ENCODE data around the gene XG. TPM values are rescaled to one million over a fixed set of nuclear protein-coding genes. Genes with fewer than 3 reads are reported as not detected.
A peak's percentile ranks its signal among the peaks of the same experiment; 100 is the strongest.
"Not testable (repeated sequence)": the region's sequence is repeated elsewhere in the genome, so short reads cannot be mapped to it uniquely, and the experiment has no call there.

XG gene
- total RNA-seq, 2 experiments from 2014 or later: not detected

DNA sequence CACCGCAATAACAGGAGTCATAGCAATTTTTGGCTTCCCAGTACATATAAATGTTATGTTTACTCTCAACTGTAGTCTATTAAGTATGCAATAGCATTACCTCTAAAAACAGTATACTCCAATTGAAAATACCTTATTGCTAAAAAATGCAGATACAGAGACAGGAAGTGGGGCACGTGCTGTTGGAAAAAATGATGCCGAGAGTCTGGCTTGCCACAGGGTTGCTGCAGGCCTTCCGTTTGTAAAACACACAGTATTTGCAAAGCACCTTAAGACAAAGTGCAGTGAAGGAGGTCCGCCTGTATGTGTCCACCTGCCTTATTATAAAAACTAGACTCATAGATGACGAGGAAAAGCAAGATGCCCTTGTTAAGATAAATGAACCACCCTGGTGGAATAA is 37.3 kb upstream of the XG start:
- no peaks in the 10 kb centered on the region for H3K9me3 Mint-ChIP-seq (ENCODE audit: insufficient read depth)
- peaks cover 58% of the 10 kb centered on the region for H3K4me1 Mint-ChIP-seq (ENCODE audit: low read depth)
- ChIA-PET POLR2A (no interaction called here), CTCF (no interaction called here)
- no peak overlapping the region for H3K4me3 Mint-ChIP-seq
- DNase-seq (no peak), ATAC-seq (peak; percentile 10)
- H3K27me3 Mint-ChIP-seq (ENCODE audit: low read depth): no peaks in the 10 kb centered on the region
- no peak overlapping the region for H3K27ac Mint-ChIP-seq
- H3K36me3 Mint-ChIP-seq (ENCODE audit: low read depth): peaks cover 60% of the 10 kb centered on the region

DNA sequence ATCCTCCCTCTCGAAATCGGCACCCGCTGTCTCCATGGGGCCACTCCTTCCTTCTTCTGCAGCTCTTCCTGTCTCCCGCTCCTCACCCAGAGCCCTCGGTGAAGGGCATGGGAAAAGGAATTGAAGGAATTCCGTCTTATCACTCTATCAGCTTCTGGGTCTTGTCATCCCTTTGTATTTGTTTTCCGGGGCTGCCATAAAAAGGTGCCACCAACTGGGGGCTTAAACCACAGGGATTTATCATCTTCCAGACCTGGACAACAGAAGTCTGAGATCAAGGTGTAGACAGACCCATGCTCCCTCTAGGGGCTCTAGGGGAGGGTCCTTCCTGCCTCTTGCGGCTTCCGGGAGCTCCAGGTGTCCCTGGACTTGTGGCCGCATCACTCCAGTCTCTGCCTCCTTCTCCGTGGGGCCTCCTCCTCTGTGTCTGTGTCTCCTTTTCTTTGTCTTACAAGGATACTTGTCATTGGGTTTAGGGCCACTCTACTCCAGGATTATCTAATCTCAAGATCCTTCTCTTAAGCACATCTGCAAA is 36.7 kb upstream of the XG start:
- POLR2A ChIA-PET: no interaction called here
- H3K36me3 Mint-ChIP-seq (ENCODE audit: low read depth): peaks cover 65% of the 10 kb centered on the region
- no peaks in the 10 kb centered on the region for H3K27me3 Mint-ChIP-seq (ENCODE audit: low read depth)
- peaks cover 52% of the 10 kb centered on the region for H3K4me1 Mint-ChIP-seq (ENCODE audit: low read depth)
- H3K27ac Mint-ChIP-seq: peak overlapping the region; percentile 5
- DNase-seq: no peak
- no peaks in the 10 kb centered on the region for H3K9me3 Mint-ChIP-seq (ENCODE audit: insufficient read depth)
- ATAC-seq: no peak
- CTCF ChIA-PET: no interaction called here
- no peak overlapping the region for H3K4me3 Mint-ChIP-seq

DNA sequence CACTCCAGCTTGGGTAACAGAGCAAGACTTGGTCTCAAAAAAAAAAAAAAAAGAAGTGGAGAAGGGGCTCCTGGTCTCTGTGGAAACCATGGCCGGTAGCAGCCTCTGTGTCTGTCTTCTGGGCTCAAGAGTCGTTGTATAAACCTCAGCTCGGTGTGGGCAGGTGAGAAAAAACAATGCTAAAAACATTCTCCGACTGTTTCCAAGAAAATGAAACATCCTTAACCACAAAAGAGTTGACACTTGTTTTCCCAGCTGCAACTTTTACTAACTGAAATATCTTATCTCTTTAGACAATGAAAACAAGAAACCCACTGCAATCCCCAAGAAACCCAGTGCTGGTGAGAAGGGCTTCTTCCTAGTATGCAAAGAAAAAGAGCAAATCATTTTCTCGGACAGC is 34.5 kb upstream of the XG start:
- Mint-ChIP-seq H3K36me3 (ENCODE audit: low read depth) (peaks cover 68% of the 10 kb centered on the region), H3K27ac (peak overlapping the region; percentile 5), H3K27me3 (ENCODE audit: low read depth) (no peaks in the 10 kb centered on the region), H3K4me1 (ENCODE audit: low read depth) (peaks cover 41% of the 10 kb centered on the region), H3K9me3 (ENCODE audit: insufficient read depth) (no peaks in the 10 kb centered on the region), H3K4me3 (no peak overlapping the region)
- DNase-seq (no peak), ATAC-seq (peak; percentile 32)
- CTCF ChIA-PET: no interaction called here
- POLR2A ChIA-PET: no interaction called here

DNA sequence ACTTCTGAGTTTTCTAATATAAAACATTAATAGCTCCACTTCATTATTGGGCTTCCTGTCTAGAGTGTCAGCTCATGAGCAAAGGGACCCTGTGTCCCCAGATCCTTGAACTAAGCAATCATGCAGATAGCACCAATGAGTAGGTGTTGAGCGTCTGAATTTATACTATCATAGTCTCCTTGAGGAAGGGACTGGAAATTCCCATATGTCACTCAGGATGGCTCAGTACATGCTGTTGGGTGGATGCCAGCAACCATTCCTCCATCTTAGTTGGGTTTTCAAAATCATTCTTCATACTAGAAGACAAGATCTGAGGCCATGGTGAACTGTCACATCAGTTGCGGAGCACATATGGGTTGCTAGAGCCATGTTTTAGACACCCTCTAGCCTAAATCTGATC is 33.0 kb upstream of the XG start:
- Mint-ChIP-seq H3K36me3 (ENCODE audit: low read depth) (peaks cover 80% of the 10 kb centered on the region), H3K27ac (no peak overlapping the region)

GRCh38 chrX:2719774-2720447 is 31.9 kb upstream of the XG start:
- ATAC-seq (no peak), DNase-seq (no peak)
- H3K27ac Mint-ChIP-seq: no peak overlapping the region
- H3K27me3 Mint-ChIP-seq (ENCODE audit: low read depth): no peaks in the 10 kb centered on the region
- H3K4me3 Mint-ChIP-seq: no peak overlapping the region
- CTCF ChIA-PET: no interaction called here
- H3K4me1 Mint-ChIP-seq (ENCODE audit: low read depth): peaks cover 28% of the 10 kb centered on the region
- H3K36me3 Mint-ChIP-seq (ENCODE audit: low read depth): peaks cover 76% of the 10 kb centered on the region
- POLR2A ChIA-PET: no interaction called here
- H3K9me3 Mint-ChIP-seq (ENCODE audit: insufficient read depth): no peaks in the 10 kb centered on the region

More for the DNA sequence above, 33.0 kb upstream of the XG start:
- no peaks in the 10 kb centered on the region for H3K27me3 Mint-ChIP-seq (ENCODE audit: low read depth)
- no peak for DNase-seq
- no peaks in the 10 kb centered on the region for H3K9me3 Mint-ChIP-seq (ENCODE audit: insufficient read depth)
- ChIA-PET POLR2A (no interaction called here), CTCF (no interaction called here)
- no peak overlapping the region for H3K4me3 Mint-ChIP-seq
- peaks cover 38% of the 10 kb centered on the region for H3K4me1 Mint-ChIP-seq (ENCODE audit: low read depth)
- ATAC-seq: no peak

- DNase-seq: no peak
- H3K27me3 Mint-ChIP-seq (ENCODE audit: low read depth): no peaks in the 10 kb centered on the region
- H3K27ac Mint-ChIP-seq: no peak overlapping the region
- POLR2A ChIA-PET: no interaction called here
- ATAC-seq: no peak
- peaks cover 4% of the 10 kb centered on the region for H3K4me1 Mint-ChIP-seq (ENCODE audit: low read depth)
- H3K9me3 Mint-ChIP-seq (ENCODE audit: insufficient read depth): no peaks in the 10 kb centered on the region
- no peak overlapping the region for H3K4me3 Mint-ChIP-seq
- CTCF ChIA-PET: no interaction called here
- H3K36me3 Mint-ChIP-seq (ENCODE audit: low read depth): peaks cover 74% of the 10 kb centered on the region
Observed at GRCh38 chrX:2723286-2723879, 28.5 kb upstream of the XG start.

DNA sequence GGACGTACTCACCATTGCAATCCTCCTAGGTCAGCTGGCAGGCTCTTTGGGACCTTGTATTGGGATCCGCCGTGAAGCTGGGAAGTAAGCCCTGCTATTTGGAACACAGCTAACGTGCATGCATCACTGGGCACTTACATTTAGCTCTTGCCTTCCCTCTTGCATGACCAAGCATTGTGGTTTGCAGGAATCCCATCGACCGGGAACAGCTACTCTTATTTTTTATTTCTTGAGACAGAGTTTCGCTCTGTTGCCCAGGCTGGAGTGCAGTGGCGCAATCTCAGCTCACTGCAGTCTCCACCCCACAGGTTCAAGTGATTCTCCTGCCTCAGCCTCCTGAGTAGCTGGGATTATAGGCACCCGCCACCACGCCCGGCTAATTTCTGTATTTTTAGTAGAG is 24.6 kb upstream of the XG start:
- H3K27me3 Mint-ChIP-seq (ENCODE audit: low read depth); H3K4me3 Mint-ChIP-seq; DNase-seq; ATAC-seq; POLR2A ChIA-PET; CTCF ChIA-PET; H3K9me3 Mint-ChIP-seq (ENCODE audit: insufficient read depth); H3K27ac Mint-ChIP-seq: not testable (repeated sequence)
- peaks cover 71% of the 10 kb centered on the region for H3K36me3 Mint-ChIP-seq (ENCODE audit: low read depth)
- H3K4me1 Mint-ChIP-seq (ENCODE audit: low read depth): peaks cover 16% of the 10 kb centered on the region

DNA sequence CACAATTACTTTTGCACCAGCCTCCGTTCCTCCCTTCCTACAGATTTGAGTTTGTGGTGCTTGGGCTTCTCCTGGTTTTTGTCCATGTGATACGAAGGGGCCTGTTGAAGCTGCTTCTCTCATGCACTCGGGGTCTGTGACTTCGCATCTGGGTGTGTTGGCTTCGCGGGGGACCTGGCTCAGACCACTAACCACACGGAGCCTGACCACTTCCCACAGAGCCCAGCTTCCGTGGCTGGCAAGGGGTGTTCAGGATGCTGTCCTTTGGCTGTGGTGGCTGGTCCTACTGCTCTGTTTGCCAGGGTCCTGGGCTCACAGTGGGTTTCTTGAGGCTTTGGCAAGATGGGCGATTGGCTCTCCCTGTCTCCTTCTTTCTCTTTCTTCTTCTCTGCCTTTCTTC is 19.8 kb upstream of the XG start:
- H3K36me3 Mint-ChIP-seq (ENCODE audit: low read depth): peaks cover 75% of the 10 kb centered on the region
- ChIA-PET CTCF (no interaction called here), POLR2A (no interaction called here)
- DNase-seq (peak; percentile 25), ATAC-seq (peak; percentile 44)
- H3K4me3 Mint-ChIP-seq: peak overlapping the region; percentile 25
- H3K9me3 Mint-ChIP-seq (ENCODE audit: insufficient read depth): no peaks in the 10 kb centered on the region
- H3K4me1 Mint-ChIP-seq (ENCODE audit: low read depth): peaks cover 22% of the 10 kb centered on the region
- no peaks in the 10 kb centered on the region for H3K27me3 Mint-ChIP-seq (ENCODE audit: low read depth)
- no peak overlapping the region for H3K27ac Mint-ChIP-seq

DNA sequence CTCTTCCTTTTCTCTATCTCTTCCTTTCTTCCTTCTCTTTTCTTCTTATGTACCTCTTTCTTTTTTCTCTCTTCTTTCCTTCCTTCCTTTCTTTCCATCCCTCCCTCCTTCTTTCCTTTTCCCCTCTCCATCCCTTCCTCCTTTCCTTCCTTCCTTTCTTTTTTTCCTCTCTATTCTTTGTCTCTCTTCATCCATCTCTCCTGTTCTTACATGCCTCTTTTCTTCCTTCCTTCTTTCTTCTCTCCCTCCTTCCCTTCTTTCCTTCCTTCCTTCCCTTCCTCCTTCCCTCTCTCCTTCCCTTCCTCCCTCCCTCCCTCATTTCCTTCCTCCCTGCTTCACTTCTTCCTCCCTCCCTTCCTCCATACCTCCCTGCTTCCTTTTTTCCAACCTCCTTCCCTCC is 19.2 kb upstream of the XG start:
- Mint-ChIP-seq H3K4me1 (ENCODE audit: low read depth) (peaks cover 22% of the 10 kb centered on the region), H3K36me3 (ENCODE audit: low read depth) (peaks cover 71% of the 10 kb centered on the region), H3K9me3 (ENCODE audit: insufficient read depth) (no peaks in the 10 kb centered on the region), H3K4me3 (no peak overlapping the region), H3K27me3 (ENCODE audit: low read depth) (no peaks in the 10 kb centered on the region), H3K27ac (no peak overlapping the region)
- ChIA-PET CTCF (no interaction called here), POLR2A (no interaction called here)
- ATAC-seq (no peak), DNase-seq (no peak)

DNA sequence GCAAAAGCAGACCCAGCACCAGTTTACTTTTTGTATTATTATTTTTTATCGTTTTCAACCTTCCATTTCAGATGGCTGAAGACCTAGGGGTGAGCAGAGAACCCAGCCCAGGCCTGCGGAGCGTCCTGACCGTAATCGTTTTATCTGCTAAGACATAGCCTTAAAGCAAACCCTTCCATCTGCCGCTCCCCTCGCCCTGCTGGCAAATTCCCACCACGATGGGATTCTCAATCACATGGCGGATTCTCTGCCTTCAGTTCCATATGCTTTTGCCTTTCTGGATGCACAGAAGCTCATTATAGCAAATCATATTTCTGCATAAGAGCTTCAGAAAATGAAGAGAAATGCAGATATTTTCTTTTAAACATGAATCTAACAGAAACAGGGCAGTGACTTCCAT is 18.6 kb upstream of the XG start:
- DNase-seq (no peak), ATAC-seq (no peak)
- H3K4me3 Mint-ChIP-seq: no peak overlapping the region
- POLR2A ChIA-PET: no interaction called here
- no peaks in the 10 kb centered on the region for H3K27me3 Mint-ChIP-seq (ENCODE audit: low read depth)
- H3K36me3 Mint-ChIP-seq (ENCODE audit: low read depth): peaks cover 70% of the 10 kb centered on the region
- H3K27ac Mint-ChIP-seq: no peak overlapping the region
- H3K4me1 Mint-ChIP-seq (ENCODE audit: low read depth): peaks cover 22% of the 10 kb centered on the region
- H3K9me3 Mint-ChIP-seq (ENCODE audit: insufficient read depth): no peaks in the 10 kb centered on the region
- CTCF ChIA-PET: no interaction called here

DNA sequence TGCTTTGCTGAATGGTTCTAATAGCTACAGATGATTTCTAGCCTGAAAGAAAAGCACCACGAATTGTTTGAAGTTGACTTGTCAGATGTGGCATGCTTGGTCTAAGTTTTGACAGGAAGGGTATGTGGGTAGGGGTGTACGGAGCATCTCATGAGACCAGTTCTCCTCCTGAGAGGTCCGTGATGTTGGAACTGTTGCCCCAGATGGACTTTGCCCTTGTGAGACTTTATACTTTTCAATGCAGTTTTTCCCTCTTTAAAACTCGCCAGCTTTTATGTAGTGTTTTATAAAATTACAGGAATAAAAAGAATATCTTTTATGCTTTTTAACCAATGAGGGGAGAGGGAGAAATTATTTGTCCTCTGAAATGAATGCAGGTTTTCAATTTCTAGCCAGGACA is 16.6 kb upstream of the XG start:
- H3K27ac Mint-ChIP-seq: no peak overlapping the region
- CTCF ChIA-PET: no interaction called here
- no peaks in the 10 kb centered on the region for H3K27me3 Mint-ChIP-seq (ENCODE audit: low read depth)
- no peak for DNase-seq
- no peak overlapping the region for H3K4me3 Mint-ChIP-seq
- peaks cover 66% of the 10 kb centered on the region for H3K36me3 Mint-ChIP-seq (ENCODE audit: low read depth)
- POLR2A ChIA-PET: no interaction called here
- ATAC-seq: no peak
- H3K4me1 Mint-ChIP-seq (ENCODE audit: low read depth): peaks cover 22% of the 10 kb centered on the region
- H3K9me3 Mint-ChIP-seq (ENCODE audit: insufficient read depth): no peaks in the 10 kb centered on the region

DNA sequence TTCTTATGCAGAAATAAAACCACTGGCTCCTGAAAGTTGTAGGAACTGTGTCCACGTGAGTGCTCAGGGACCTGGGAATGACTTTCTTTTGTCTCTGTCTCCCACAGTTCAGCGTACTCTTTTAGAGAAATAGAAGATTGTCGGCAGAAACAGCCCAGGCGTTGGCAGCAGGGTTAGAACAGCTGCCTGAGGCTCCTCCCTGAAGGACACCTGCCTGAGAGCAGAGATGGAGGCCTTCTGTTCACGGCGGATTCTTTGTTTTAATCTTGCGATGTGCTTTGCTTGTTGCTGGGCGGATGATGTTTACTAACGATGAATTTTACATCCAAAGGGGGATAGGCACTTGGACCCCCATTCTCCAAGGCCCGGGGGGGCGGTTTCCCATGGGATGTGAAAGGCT is 11.2 kb upstream of the XG start:
- CTCF ChIA-PET: no interaction called here
- H3K4me3 Mint-ChIP-seq: no peak overlapping the region
- no peak for DNase-seq
- POLR2A ChIA-PET: no interaction called here
- H3K27me3 Mint-ChIP-seq (ENCODE audit: low read depth): no peaks in the 10 kb centered on the region
- H3K4me1 Mint-ChIP-seq (ENCODE audit: low read depth): no peaks in the 10 kb centered on the region
- H3K27ac Mint-ChIP-seq: no peak overlapping the region
- no peak for ATAC-seq
- H3K36me3 Mint-ChIP-seq (ENCODE audit: low read depth): peaks cover 53% of the 10 kb centered on the region
- no peaks in the 10 kb centered on the region for H3K9me3 Mint-ChIP-seq (ENCODE audit: insufficient read depth)

- Mint-ChIP-seq H3K36me3 (ENCODE audit: low read depth) (peaks cover 48% of the 10 kb centered on the region), H3K9me3 (ENCODE audit: insufficient read depth) (no peaks in the 10 kb centered on the region), H3K4me1 (ENCODE audit: low read depth) (no peaks in the 10 kb centered on the region), H3K4me3 (no peak overlapping the region), H3K27ac (no peak overlapping the region), H3K27me3 (ENCODE audit: low read depth) (no peaks in the 10 kb centered on the region)
- DNase-seq (no peak), ATAC-seq (no peak)
- ChIA-PET POLR2A (no interaction called here), CTCF (no interaction called here)
Observed at GRCh38 chrX:2741386-2741785, 10.5 kb upstream of the XG start.
